ENCODE measurements around the gene CCM2L. TPM values are rescaled to one million over a fixed set of nuclear protein-coding genes. Genes with fewer than 3 reads are reported as not detected.

The CCM2L gene
- total RNA-seq, 1 experiment from 2014 or later = not detected

Small RNA genes lying within 50 kb of the gene (small RNA-seq; reads per million reads assigned to genes)
- gene RNA5SP481 = 0.06 to 0.59 reads per million in 2 experiments
- 0 reads per million in 2 experiments for gene RNA5SP482

Other genes with a start within 250 kb of the CCM2L start
- gene MYLK2, start 191.1 kb upstream of the CCM2L start, total RNA-seq (2014; rRNA removed; shearing (Covaris generic)) = 0.10 TPM in 1 of 2 replicates, not detected in the other
- gene FOXS1, start 164.8 kb upstream of the CCM2L start, total RNA-seq (2014; rRNA removed; shearing (Covaris generic)) = not detected in 2 replicates
- gene DUSP15, start 139.9 kb upstream of the CCM2L start, total RNA-seq (2014; rRNA removed; shearing (Covaris generic)) = not detected in 2 replicates
- gene TTLL9, start 139.8 kb upstream of the CCM2L start, total RNA-seq (2014; rRNA removed; shearing (Covaris generic)) = not detected in 2 replicates
- 8.0 and 10.1 TPM in 2 replicates for gene PDRG1, start 58.4 kb upstream of the CCM2L start, total RNA-seq (2014; rRNA removed; shearing (Covaris generic))
- not detected in 2 replicates for gene XKR7, start 42.3 kb upstream of the CCM2L start, total RNA-seq (2014; rRNA removed; shearing (Covaris generic))
- not detected in 2 replicates for gene HCK, start 41.8 kb downstream of the CCM2L start, total RNA-seq (2014; rRNA removed; shearing (Covaris generic))
- gene TM9SF4, start 99.3 kb downstream of the CCM2L start, total RNA-seq (2014; rRNA removed; shearing (Covaris generic)) = 42.9 and 44.1 TPM in 2 replicates
- gene PLAGL2, start 197.3 kb downstream of the CCM2L start, total RNA-seq (2014; rRNA removed; shearing (Covaris generic)) = 5.9 and 6.5 TPM in 2 replicates
- 46.7 and 50.8 TPM in 2 replicates for gene POFUT1, start 197.4 kb downstream of the CCM2L start, total RNA-seq (2014; rRNA removed; shearing (Covaris generic))